Fibroblast of villous mesenchyme (primary cell): ENCODE measurements around the gene IGSF23. TPM values are rescaled to one million over a fixed set of nuclear protein-coding genes. Genes with fewer than 3 reads are reported as not detected.

ENCODE experiments used
- DNase-seq: peaks from one replicate; pipeline ENCODE4 v3.0.0-alpha.2; 2010; ENCODE audit warnings: low read depth
- H3K4me3 ChIP-seq: 2 replicates; pipeline ENCODE4 v1.5.1; 2011; ENCODE audit warnings: low read depth, mild to moderate bottlenecking, low read length
- CTCF ChIP-seq: IDR thresholded peaks from 2 replicates; pipeline ENCODE4 v1.5.1; 2012; ENCODE audit warnings: low read depth, mild to moderate bottlenecking, low read length; ENCODE audit not compliant: insufficient read depth
- total RNA-seq: library from RNA; depleted of rRNA; stranded (reverse); fragments of >200 nt; gene quantifications from 2 replicates; pipeline ENCODE4 v1.2.3, GENCODE V29; 2012

Gene IGSF23
- total RNA-seq, 1 donor, result 0.43 TPM

GRCh38 chr19:44572581-44572900 is 40.8 kb upstream of the IGSF23 start:
- no peak for TF ChIP-seq CTCF
- no peak overlapping the region for H3K4me3 ChIP-seq
- DNase-seq, result peak; percentile 28

GRCh38 chr19:44573183-44573582 is 40.2 kb upstream of the IGSF23 start:
- TF ChIP-seq CTCF, result no peak
- no peak for DNase-seq
- no peak overlapping the region for H3K4me3 ChIP-seq

GRCh38 chr19:44573627-44574026 is 39.7 kb upstream of the IGSF23 start:
- DNase-seq, result peak; percentile 87
- no peak for TF ChIP-seq CTCF
- H3K4me3 ChIP-seq, result no peak overlapping the region

GRCh38 chr19:44574186-44574950 is 39.0 kb upstream of the IGSF23 start:
- H3K4me3 ChIP-seq, result no peak overlapping the region
- DNase-seq, result no peak
- TF ChIP-seq CTCF, result no peak

GRCh38 chr19:44575116-44575700 is 38.2 kb upstream of the IGSF23 start:
- TF ChIP-seq CTCF, result no peak
- H3K4me3 ChIP-seq, result no peak overlapping the region
- DNase-seq, result no peak

GRCh38 chr19:44576843-44577565 is 36.4 kb upstream of the IGSF23 start:
- no peak overlapping the region for H3K4me3 ChIP-seq
- peak; percentile 26 for DNase-seq
- peak; percentile 62 for TF ChIP-seq CTCF
